Sigmoid colon (tissue), 4 donors: ENCODE measurements around the gene NME4.

Experiments used
- EP300 ChIP-seq, 4 donors: sonication (generic); formaldehyde crosslinking; IDR thresholded peaks; one replicate each; pipeline ENCODE4 v1.6.1; 2017; ENCODE audit warnings: antibody characterized with exemption in 4 of 4
- POLR2A ChIP-seq, 2 donors: fragments of 450-650 bp; IDR thresholded peaks; one replicate each; pipeline ENCODE4 v1.6.1; 2016; ENCODE audit warnings: antibody characterized with exemption in 2 of 2, mild to moderate bottlenecking in 2 of 2, moderate library complexity in 2 of 2
- POLR2AphosphoS5 ChIP-seq, 4 donors: sonication (generic); formaldehyde crosslinking; IDR thresholded peaks; one replicate each; pipeline ENCODE4 v1.6.1; 2017; ENCODE audit warnings: antibody characterized with exemption in 4 of 4
- TF ChIP-seq, protein P1 (sequence below), 4 experiments: fragments of 450-650 bp in 3 of 4; fragments of 200-600 bp in 1 of 4; IDR thresholded peaks; one replicate each; pipeline ENCODE4 v1.5.1; 2016 to 2019; ENCODE audit warnings: antibody characterized with exemption in 4 of 4, mild to moderate bottlenecking in 3 of 4, moderate library complexity in 2 of 4

DNA sequence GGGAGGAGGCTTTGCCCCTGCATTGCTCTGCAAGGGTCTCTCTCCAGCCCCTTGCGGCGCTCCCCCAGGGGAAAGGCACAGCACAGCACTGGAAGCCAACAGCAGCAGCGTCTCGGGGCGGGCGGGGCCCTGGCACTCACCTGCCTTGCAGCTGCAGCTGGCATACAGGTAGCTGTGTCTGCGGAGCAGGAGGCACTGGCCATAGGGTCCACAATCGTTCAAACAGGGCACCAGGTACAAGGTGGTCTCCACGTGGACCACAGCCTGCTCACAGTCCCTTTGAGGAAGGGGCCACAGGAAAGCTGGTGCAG lies 22.4 kb upstream of the NME4 start:
- TF ChIP-seq, protein P1, sequence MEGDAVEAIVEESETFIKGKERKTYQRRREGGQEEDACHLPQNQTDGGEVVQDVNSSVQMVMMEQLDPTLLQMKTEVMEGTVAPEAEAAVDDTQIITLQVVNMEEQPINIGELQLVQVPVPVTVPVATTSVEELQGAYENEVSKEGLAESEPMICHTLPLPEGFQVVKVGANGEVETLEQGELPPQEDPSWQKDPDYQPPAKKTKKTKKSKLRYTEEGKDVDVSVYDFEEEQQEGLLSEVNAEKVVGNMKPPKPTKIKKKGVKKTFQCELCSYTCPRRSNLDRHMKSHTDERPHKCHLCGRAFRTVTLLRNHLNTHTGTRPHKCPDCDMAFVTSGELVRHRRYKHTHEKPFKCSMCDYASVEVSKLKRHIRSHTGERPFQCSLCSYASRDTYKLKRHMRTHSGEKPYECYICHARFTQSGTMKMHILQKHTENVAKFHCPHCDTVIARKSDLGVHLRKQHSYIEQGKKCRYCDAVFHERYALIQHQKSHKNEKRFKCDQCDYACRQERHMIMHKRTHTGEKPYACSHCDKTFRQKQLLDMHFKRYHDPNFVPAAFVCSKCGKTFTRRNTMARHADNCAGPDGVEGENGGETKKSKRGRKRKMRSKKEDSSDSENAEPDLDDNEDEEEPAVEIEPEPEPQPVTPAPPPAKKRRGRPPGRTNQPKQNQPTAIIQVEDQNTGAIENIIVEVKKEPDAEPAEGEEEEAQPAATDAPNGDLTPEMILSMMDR (IDR thresholded peaks at IDR 0.05) = no peak
- TF ChIP-seq POLR2AphosphoS5 (IDR thresholded peaks at IDR 0.05) (no peak), POLR2A (IDR thresholded peaks at IDR 0.05) (no peak), EP300 (IDR thresholded peaks at IDR 0.05) (no peak)
